OCI-LY7 (cell line): ENCODE measurements around the gene CEP83. TPM values are rescaled to one million over a fixed set of nuclear protein-coding genes. Genes with fewer than 3 reads are reported as not detected.

Source experiments
- BruUV-seq: library from RNA; stranded (reverse); fragments of 400-500 nt; replicated peaks from 2 replicates; lab custom pipeline; 2021; lab: Mats Ljungman, UMichigan
- CTCF ChIA-PET: fragments of 300-600 bp; sonication (Branson Sonifier 250); formaldehyde crosslinking; loops from one replicate; lab custom pipeline; 2022; ENCODE audit warnings: antibody characterized with exemption; ENCODE audit not compliant: unreplicated experiment; lab: Charles Lee
- POLR2A ChIA-PET: fragments of 300-600 bp; sonication (Branson Sonifier 250); formaldehyde crosslinking; loops from one replicate; lab custom pipeline; 2022; ENCODE audit warnings: antibody characterized with exemption; lab: Charles Lee
- DNase-seq: peaks from one replicate; pipeline ENCODE4 v3.0.0-alpha.2; 2015; ENCODE audit warnings: low spot score
- H2AFZ ChIP-seq: fragments of 200-600 bp; sonication (generic), shearing (Covaris generic); 2 replicates; pipeline ENCODE4 v1.6.1; 2014; ENCODE audit warnings: mild to moderate bottlenecking, antibody characterized with exemption, low read length, moderate library complexity
- H3K27ac ChIP-seq: fragments of 200-600 bp; sonication (generic); 2 replicates; pipeline ENCODE4 v1.5.1; 2014; ENCODE audit warnings: mixed run types, low read depth, mild to moderate bottlenecking, moderate library complexity, low read length, inconsistent platforms; ENCODE audit not compliant: poor library complexity, severe bottlenecking
- H3K36me3 ChIP-seq: fragments of 200-600 bp; sonication (generic); 2 replicates; pipeline ENCODE4 v1.6.1; 2014; ENCODE audit warnings: mild to moderate bottlenecking, antibody characterized with exemption, low read length, moderate library complexity, mixed read lengths; ENCODE audit not compliant: insufficient read depth
- H3K4me1 ChIP-seq: fragments of 200-600 bp; sonication (generic); 2 replicates; pipeline ENCODE4 v1.5.1; 2014; ENCODE audit warnings: mild to moderate bottlenecking, low read length; ENCODE audit not compliant: insufficient read depth, poor library complexity, severe bottlenecking
- H3K4me2 ChIP-seq: fragments of 200-600 bp; sonication (generic); 2 replicates; pipeline ENCODE4 v1.6.1; 2014; ENCODE audit warnings: mild to moderate bottlenecking, low read length
- H3K4me3 ChIP-seq: fragments of 200-600 bp; sonication (generic); 2 replicates; pipeline ENCODE4 v1.5.1; 2014; ENCODE audit warnings: mild to moderate bottlenecking, low read depth, low read length; ENCODE audit not compliant: poor library complexity, severe bottlenecking
- H3K79me2 ChIP-seq: fragments of 200-600 bp; sonication (generic); 2 replicates; pipeline ENCODE4 v1.6.1; 2016; ENCODE audit warnings: low read depth, mild to moderate bottlenecking, low read length, moderate library complexity, mixed read lengths; ENCODE audit not compliant: insufficient read depth
- H3K9me2 ChIP-seq: fragments of 200-600 bp; sonication (generic); 2 replicates; pipeline ENCODE4 v1.6.1; 2016; ENCODE audit warnings: mild to moderate bottlenecking, low read length, mixed read lengths; ENCODE audit not compliant: insufficient read depth
- H3K9me3 ChIP-seq: fragments of 200-600 bp; sonication (generic); 2 replicates; pipeline ENCODE4 v1.6.1; 2014; ENCODE audit warnings: mild to moderate bottlenecking, mixed run types, low read length, mixed read lengths
- H4K20me1 ChIP-seq: fragments of 200-600 bp; sonication (generic); 2 replicates; pipeline ENCODE4 v1.6.1; 2014; ENCODE audit warnings: mild to moderate bottlenecking, antibody characterized with exemption, low read length, moderate library complexity, mixed read lengths; ENCODE audit not compliant: insufficient read depth
- CTCF ChIP-seq: fragments of 200-600 bp; sonication (generic); conservative IDR thresholded peaks from 2 replicates; pipeline ENCODE4 v1.5.1; 2014; ENCODE audit warnings: mild to moderate bottlenecking, antibody characterized with exemption, low read length, moderate library complexity, mixed read lengths
- EZH2phosphoT487 ChIP-seq: fragments of 200-600 bp; sonication (generic); IDR thresholded peaks from 2 replicates; pipeline ENCODE4 v1.6.1; 2018; ENCODE audit warnings: low read depth, borderline replicate concordance, mild to moderate bottlenecking, mixed run types, antibody characterized with exemption, low read length, moderate library complexity, mixed read lengths
- intact Hi-C: fragments of 100-400 bp; cut with micrococcal nuclease; formaldehyde crosslinking; loops from one replicate; pipeline ENCODE4 v1.10.0; 2022; ENCODE audit not compliant: unreplicated experiment
- total RNA-seq, 2 experiments: library from RNA; depleted of rRNA in 1 of 2; stranded (reverse); fragments of >200 nt in 1 of 2; shearing (Covaris generic) in 1 of 2; gene quantifications; 2 replicates each; pipeline ENCODE4 v1.2.3, GENCODE V29; 2014 to 2022

Gene CEP83
- total RNA-seq, 2 experiments from 2014 or later = 29.7 to 35.2 TPM

GRCh38 chr12:94260017-94260416 is 199.7 kb downstream of the CEP83 start:
- Histone ChIP-seq H3K9me3 (no peaks in the 10 kb centered on the region), H3K4me2 (no peak overlapping the region), H3K36me3 (no peaks in the 10 kb centered on the region), H3K27ac (no peak overlapping the region), H3K79me2 (no peaks in the 10 kb centered on the region), H4K20me1 (no peaks in the 10 kb centered on the region), H2AFZ (no peak overlapping the region), H3K4me3 (no peak overlapping the region), H3K4me1 (peaks cover 41% of the 10 kb centered on the region), H3K9me2 (no peaks in the 10 kb centered on the region)
- DNase-seq = no peak
- ChIA-PET POLR2A (interaction anchor here (0.6 to 0.7 kb wide), 2 partner anchors 145 to 156 kb away, joined by 3 to 4 read pairs; no protein-coding TSS in a partner anchor), CTCF (no interaction called here)
- TF ChIP-seq CTCF (no peak), EZH2phosphoT487 (no peak)
- BruUV-seq = no TSS peak
- intact Hi-C loops = loop anchor here (10.0 kb wide), 1 partner anchor 405 kb away; no protein-coding TSS in a partner anchor

GRCh38 chr12:94258593-94258992 is 201.1 kb downstream of the CEP83 start:
- no peaks in the 10 kb centered on the region for H3K9me3 ChIP-seq
- H2AFZ ChIP-seq = peak overlapping the region; percentile 100
- no peak for TF ChIP-seq CTCF
- no peak for TF ChIP-seq EZH2phosphoT487
- ChIA-PET CTCF (no interaction called here), POLR2A (interaction anchor here (1.0 kb wide), 1 partner anchor 50 kb away, joined by 3 read pairs; no protein-coding TSS in a partner anchor)
- no peak overlapping the region for H3K27ac ChIP-seq
- intact Hi-C loops = no loop called here
- H3K4me3 ChIP-seq = no peak overlapping the region
- H3K4me2 ChIP-seq = peak overlapping the region; percentile 56; the same call in 1 of the 2 replicates
- no peak for DNase-seq
- H3K79me2 ChIP-seq = no peaks in the 10 kb centered on the region
- H3K4me1 ChIP-seq = peaks cover 39% of the 10 kb centered on the region
- no TSS peak for BruUV-seq
- no peaks in the 10 kb centered on the region for H4K20me1 ChIP-seq
- no peaks in the 10 kb centered on the region for H3K36me3 ChIP-seq
- no peaks in the 10 kb centered on the region for H3K9me2 ChIP-seq

Other genes starting within 250 kb of the CEP83 start
- 5.7 and 6.5 TPM in 2 replicates for gene TMCC3, start 190.7 kb upstream of the CEP83 start, total RNA-seq (2014; rRNA removed; shearing (Covaris generic))
- gene TMCC3, start 190.7 kb upstream of the CEP83 start, total RNA-seq (2022) = 9.4 and 10.5 TPM in 2 replicates